ENCODE data around the gene PARP6.

The PARP6 gene

GRCh38 chr15:72199205-72199515 lies 73.2 kb downstream of the PARP6 start:
- Histone ChIP-seq H3K9ac (no peak overlapping the region), H3K4me3 (IDR thresholded peaks at IDR 0.05; ENCODE audit: insufficient read depth, low read depth, low read length) (no peak overlapping the region), H2AFZ (ENCODE audit: low read depth) (no peak overlapping the region), H4K20me1 (ENCODE audit: insufficient read depth) (no peaks in the 10 kb centered on the region), H3K79me2 (ENCODE audit: insufficient read depth, low read depth) (no peaks in the 10 kb centered on the region; the same call in 1 of the 2 replicates), H3K27ac (no peak overlapping the region), H3K4me1 (ENCODE audit: low read depth, poor library complexity, severe bottlenecking) (peaks cover 35% of the 10 kb centered on the region), H3K27me3 (ENCODE audit: insufficient read depth, low read depth) (no peaks in the 10 kb centered on the region), H3K4me2 (no peak overlapping the region), H3K36me3 (ENCODE audit: insufficient read depth) (peaks cover 21% of the 10 kb centered on the region; the same call in 1 of the 2 replicates)
- no peak for TF ChIP-seq CTCF (conservative IDR thresholded peaks at IDR 0.05; ENCODE audit: low read depth, low read length)

GRCh38 chr15:72198356-72199204 lies 73.8 kb downstream of the PARP6 start:
- Histone ChIP-seq H3K79me2 (ENCODE audit: insufficient read depth, low read depth) (no peaks in the 10 kb centered on the region; the same call in 1 of the 2 replicates), H4K20me1 (ENCODE audit: insufficient read depth) (no peaks in the 10 kb centered on the region), H3K27ac (no peak overlapping the region), H3K4me2 (no peak overlapping the region), H3K9ac (no peak overlapping the region), H2AFZ (ENCODE audit: low read depth) (no peak overlapping the region), H3K27me3 (ENCODE audit: insufficient read depth, low read depth) (no peaks in the 10 kb centered on the region), H3K4me3 (IDR thresholded peaks at IDR 0.05; ENCODE audit: insufficient read depth, low read depth, low read length) (no peak overlapping the region), H3K36me3 (ENCODE audit: insufficient read depth) (peaks cover 17% of the 10 kb centered on the region; the same call in 1 of the 2 replicates), H3K4me1 (ENCODE audit: low read depth, poor library complexity, severe bottlenecking) (peaks cover 29% of the 10 kb centered on the region)
- TF ChIP-seq CTCF (conservative IDR thresholded peaks at IDR 0.05; ENCODE audit: low read depth, low read length) = no peak

GRCh38 chr15:72197460-72198355 lies 74.6 kb downstream of the PARP6 start, which contains the start of gene GRAMD2A:
Gene GRAMD2A, minus strand, starts transcription at chr15:72197787.
- H3K27ac ChIP-seq = no peak within 1 kb of the TSS
- H3K4me1 ChIP-seq (ENCODE audit: low read depth, poor library complexity, severe bottlenecking) = peaks cover 20% of the 10 kb centered on the region
- H3K36me3 ChIP-seq (ENCODE audit: insufficient read depth) = peaks cover 10% of the 10 kb centered on the region; the same call in 1 of the 2 replicates
- H3K4me2 ChIP-seq = no peak within 1 kb of the TSS
- H2AFZ ChIP-seq (ENCODE audit: low read depth) = no peak within 1 kb of the TSS
- no peaks in the 10 kb centered on the region for H4K20me1 ChIP-seq (ENCODE audit: insufficient read depth)
- H3K27me3 ChIP-seq (ENCODE audit: insufficient read depth, low read depth) = no peaks in the 10 kb centered on the region
- no peak within 1 kb of the TSS for H3K9ac ChIP-seq
- TF ChIP-seq CTCF (conservative IDR thresholded peaks at IDR 0.05; ENCODE audit: low read depth, low read length) = no peak
- H3K79me2 ChIP-seq (ENCODE audit: insufficient read depth, low read depth) = no peaks in the 10 kb centered on the region
- no peak within 1 kb of the TSS for H3K4me3 ChIP-seq (IDR thresholded peaks at IDR 0.05; ENCODE audit: insufficient read depth, low read depth, low read length)

GRCh38 chr15:72197041-72197459 lies 75.3 kb downstream of the PARP6 start:
- H3K27ac ChIP-seq = no peak overlapping the region
- no peaks in the 10 kb centered on the region for H3K79me2 ChIP-seq (ENCODE audit: insufficient read depth, low read depth)
- H3K27me3 ChIP-seq (ENCODE audit: insufficient read depth, low read depth) = no peaks in the 10 kb centered on the region
- no peak overlapping the region for H3K4me2 ChIP-seq
- no peak overlapping the region for H2AFZ ChIP-seq (ENCODE audit: low read depth)
- TF ChIP-seq CTCF (conservative IDR thresholded peaks at IDR 0.05; ENCODE audit: low read depth, low read length) = no peak
- no peaks in the 10 kb centered on the region for H4K20me1 ChIP-seq (ENCODE audit: insufficient read depth)
- no peak overlapping the region for H3K9ac ChIP-seq
- peaks cover 14% of the 10 kb centered on the region for H3K4me1 ChIP-seq (ENCODE audit: low read depth, poor library complexity, severe bottlenecking)
- H3K4me3 ChIP-seq (IDR thresholded peaks at IDR 0.05; ENCODE audit: insufficient read depth, low read depth, low read length) = no peak overlapping the region
- H3K36me3 ChIP-seq (ENCODE audit: insufficient read depth) = peaks cover 5% of the 10 kb centered on the region; the same call in 1 of the 2 replicates
